ENCODE results near the gene GALNS. TPM values are rescaled to one million over a fixed set of nuclear protein-coding genes. Genes with fewer than 3 reads are reported as not detected.

Gene GALNS
- total and polyA plus RNA-seq, 2 experiments from 2014 or later: 9.7 to 18.8 TPM

- TF ChIP-seq, protein P1, sequence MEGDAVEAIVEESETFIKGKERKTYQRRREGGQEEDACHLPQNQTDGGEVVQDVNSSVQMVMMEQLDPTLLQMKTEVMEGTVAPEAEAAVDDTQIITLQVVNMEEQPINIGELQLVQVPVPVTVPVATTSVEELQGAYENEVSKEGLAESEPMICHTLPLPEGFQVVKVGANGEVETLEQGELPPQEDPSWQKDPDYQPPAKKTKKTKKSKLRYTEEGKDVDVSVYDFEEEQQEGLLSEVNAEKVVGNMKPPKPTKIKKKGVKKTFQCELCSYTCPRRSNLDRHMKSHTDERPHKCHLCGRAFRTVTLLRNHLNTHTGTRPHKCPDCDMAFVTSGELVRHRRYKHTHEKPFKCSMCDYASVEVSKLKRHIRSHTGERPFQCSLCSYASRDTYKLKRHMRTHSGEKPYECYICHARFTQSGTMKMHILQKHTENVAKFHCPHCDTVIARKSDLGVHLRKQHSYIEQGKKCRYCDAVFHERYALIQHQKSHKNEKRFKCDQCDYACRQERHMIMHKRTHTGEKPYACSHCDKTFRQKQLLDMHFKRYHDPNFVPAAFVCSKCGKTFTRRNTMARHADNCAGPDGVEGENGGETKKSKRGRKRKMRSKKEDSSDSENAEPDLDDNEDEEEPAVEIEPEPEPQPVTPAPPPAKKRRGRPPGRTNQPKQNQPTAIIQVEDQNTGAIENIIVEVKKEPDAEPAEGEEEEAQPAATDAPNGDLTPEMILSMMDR (conservative IDR thresholded peaks at IDR 0.05; ENCODE audit: low read depth in 2 of 2): no peak
- no peak for TF ChIP-seq ZNF114 (CRISPR knock-in tag; IDR thresholded peaks at IDR 0.05)
- no peak for TF ChIP-seq CREB1 (CRISPR knock-in tag; IDR thresholded peaks at IDR 0.05; ENCODE audit: low read depth)
- TF ChIP-seq JUNB (IDR thresholded peaks at IDR 0.05; ENCODE audit: unreplicated experiment): no peak
- TF ChIP-seq NANOG (IDR thresholded peaks at IDR 0.05; ENCODE audit: borderline replicate concordance): no peak
- TF ChIP-seq POLR2AphosphoS5 (IDR thresholded peaks at IDR 0.05; ENCODE audit: low read depth): no peak
- no peak for TF ChIP-seq REST (IDR thresholded peaks at IDR 0.05; ENCODE audit: unreplicated experiment)
- no peak for TF ChIP-seq EZH2phosphoT487 (IDR thresholded peaks at IDR 0.05; ENCODE audit: unreplicated experiment)
These were observed 35.3 kb upstream of the GALNS start (continued) for GRCh38 chr16:88892065-88892464.

GRCh38 chr16:88891083-88891482, 34.3 kb upstream of the GALNS start:
- Histone ChIP-seq H3K9me2 (ENCODE audit: insufficient read depth) (no peaks in the 10 kb centered on the region), H3K79me2 (replicated peaks; ENCODE audit: insufficient read depth) (no peaks in the 10 kb centered on the region), H3K4me2 (no peak overlapping the region), H3K4me3 (no peak overlapping the region), H3K36me3 (ENCODE audit: insufficient read depth) (no peaks in the 10 kb centered on the region), H3K4me1 (ENCODE audit: insufficient read depth) (no peaks in the 10 kb centered on the region), H3K27ac (ENCODE audit: low read depth) (no peak overlapping the region), H4K20me1 (replicated peaks; ENCODE audit: insufficient read depth) (no peaks in the 10 kb centered on the region), H2AFZ (no peak overlapping the region), H3F3A (replicated peaks; ENCODE audit: low read depth) (no peaks in the 10 kb centered on the region), H3K27me3 (ENCODE audit: insufficient read depth) (no peaks in the 10 kb centered on the region)
- Mint-ChIP-seq H3K27ac (no peak overlapping the region), H3K9me3 (peaks cover 8% of the 10 kb centered on the region), H3K4me1 (peaks cover 2% of the 10 kb centered on the region; the same call in 1 of the 3 replicates), H3K4me3 (no peak overlapping the region), H3K27me3 (ENCODE audit: insufficient read depth, low read depth, poor library complexity) (peaks cover 18% of the 10 kb centered on the region), H3K36me3 (ENCODE audit: low read depth) (peaks cover 3% of the 10 kb centered on the region; the same call in 1 of the 3 replicates)
- ATAC-seq (no peak), DNase-seq (ENCODE audit: low spot score) (no peak)
- TF ChIP-seq, protein P1 (conservative IDR thresholded peaks at IDR 0.05; ENCODE audit: low read depth in 2 of 2): no peak
- TF ChIP-seq ZNF462 (CRISPR knock-in tag; IDR thresholded peaks at IDR 0.05): no peak
- TF ChIP-seq ZNF114 (CRISPR knock-in tag; IDR thresholded peaks at IDR 0.05): no peak
- TF ChIP-seq JUNB (IDR thresholded peaks at IDR 0.05; ENCODE audit: unreplicated experiment): no peak
- TF ChIP-seq EZH2phosphoT487 (IDR thresholded peaks at IDR 0.05; ENCODE audit: unreplicated experiment): no peak
- TF ChIP-seq ETS1 (IDR thresholded peaks at IDR 0.05): no peak

All from GM23338 (cell line).